ENCODE measurements around the gene FOXL1. TPM values are rescaled to one million over a fixed set of nuclear protein-coding genes. Genes with fewer than 3 reads are reported as not detected.

FOXL1 gene
- total and polyA plus RNA-seq, 9 of the 15 experiments (the other 6 are each of a cell fraction or from before 2014, with no cell fraction given), result not detected

DNA sequence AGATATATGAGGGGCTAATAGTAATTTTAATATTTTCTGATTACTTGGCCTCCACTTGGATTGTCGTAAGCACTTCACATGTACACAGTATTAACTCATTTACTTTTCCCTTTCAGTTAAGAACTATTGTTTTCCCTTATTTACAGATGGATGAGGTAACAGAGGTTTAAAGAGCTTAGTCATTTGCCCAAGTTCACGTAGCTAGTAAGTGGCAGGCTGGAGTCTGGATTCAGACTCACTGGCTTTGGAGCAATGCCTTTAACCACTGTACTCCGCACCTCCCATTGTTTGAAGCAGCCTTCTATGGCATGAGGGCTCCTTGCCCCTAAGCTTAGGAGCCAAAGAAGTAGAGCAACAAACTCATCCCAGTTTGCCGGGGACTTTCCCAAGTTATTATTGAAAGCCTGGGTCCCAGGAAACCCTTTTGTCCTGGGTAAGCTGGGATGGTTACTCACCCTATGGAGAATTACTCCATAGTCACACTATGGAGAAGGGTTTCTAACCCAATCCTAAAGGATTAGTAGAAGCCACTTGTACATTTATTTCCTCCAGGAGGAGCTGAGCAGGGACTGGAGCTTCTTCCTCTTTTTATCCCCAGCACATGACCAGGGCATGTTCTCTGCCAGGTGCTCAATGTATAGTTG is 12.3 kb downstream of the FOXL1 start:
- Histone ChIP-seq H3K4me1 (replicated peaks in 1 of 2; ENCODE audit: control insufficient read depth in 2 of 2, insufficient read depth in 2 of 2, low read length in 2 of 2) (no peaks in the 10 kb centered on the region), H2AFZ (ENCODE audit: low read depth, low read length) (no peak overlapping the region), H3K27ac (ENCODE audit: extremely low read depth, low read depth, low read length) (no peak overlapping the region), H3K9me3 (replicated peaks; ENCODE audit: control insufficient read depth, insufficient read depth, low read depth, low read length) (no peaks in the 10 kb centered on the region), H3K27me3 (ENCODE audit: control insufficient read depth in 2 of 2, insufficient read depth in 2 of 2, low read length in 2 of 2) (peaks cover 12 to 29% of the 10 kb centered on the region in 2 experiments), H3K4me2 (ENCODE audit: insufficient read depth, low read length) (no peak overlapping the region), H4K20me1 (replicated peaks; ENCODE audit: control insufficient read depth, insufficient read depth, low read length) (no peaks in the 10 kb centered on the region), H3K36me3 (ENCODE audit: control insufficient read depth, insufficient read depth, low read length) (no peaks in the 10 kb centered on the region), H3K9me1 (ENCODE audit: control insufficient read depth, insufficient read depth, low read length) (peaks cover 5% of the 10 kb centered on the region), H3K9ac (ENCODE audit: insufficient read depth in 1 of 2, low read depth in 2 of 2, low read length in 2 of 2) (no peak overlapping the region), H3K4me3 (no peak overlapping the region), H3K79me2 (ENCODE audit: control insufficient read depth, insufficient read depth, low read length) (no peaks in the 10 kb centered on the region)
- TF ChIP-seq PCBP1 (IDR thresholded peaks at IDR 0.05; ENCODE audit: low read depth, low read length, poor library complexity, severe bottlenecking), result no peak
- TF ChIP-seq, protein P1, sequence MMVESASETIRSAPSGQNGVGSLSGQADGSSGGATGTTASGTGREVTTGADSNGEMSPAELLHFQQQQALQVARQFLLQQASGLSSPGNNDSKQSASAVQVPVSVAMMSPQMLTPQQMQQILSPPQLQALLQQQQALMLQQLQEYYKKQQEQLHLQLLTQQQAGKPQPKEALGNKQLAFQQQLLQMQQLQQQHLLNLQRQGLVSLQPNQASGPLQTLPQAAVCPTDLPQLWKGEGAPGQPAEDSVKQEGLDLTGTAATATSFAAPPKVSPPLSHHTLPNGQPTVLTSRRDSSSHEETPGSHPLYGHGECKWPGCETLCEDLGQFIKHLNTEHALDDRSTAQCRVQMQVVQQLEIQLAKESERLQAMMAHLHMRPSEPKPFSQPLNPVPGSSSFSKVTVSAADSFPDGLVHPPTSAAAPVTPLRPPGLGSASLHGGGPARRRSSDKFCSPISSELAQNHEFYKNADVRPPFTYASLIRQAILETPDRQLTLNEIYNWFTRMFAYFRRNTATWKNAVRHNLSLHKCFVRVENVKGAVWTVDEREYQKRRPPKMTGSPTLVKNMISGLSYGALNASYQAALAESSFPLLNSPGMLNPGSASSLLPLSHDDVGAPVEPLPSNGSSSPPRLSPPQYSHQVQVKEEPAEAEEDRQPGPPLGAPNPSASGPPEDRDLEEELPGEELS (CRISPR knock-in tag; IDR thresholded peaks at IDR 0.05; ENCODE audit: borderline replicate concordance), result no peak
- no peak for TF ChIP-seq POLR2B (IDR thresholded peaks at IDR 0.05; ENCODE audit: low read depth, partially characterized antibody)
- no peak for TF ChIP-seq GATAD2B (IDR thresholded peaks at IDR 0.05; ENCODE audit: borderline replicate concordance)
- TF ChIP-seq ZNF184 (CRISPR knock-in tag; IDR thresholded peaks at IDR 0.05), result no peak
- no peak for TF ChIP-seq RBM14 (IDR thresholded peaks at IDR 0.05; ENCODE audit: borderline replicate concordance, insufficient read depth, low read depth, low read length)
- TF ChIP-seq, protein P2, sequence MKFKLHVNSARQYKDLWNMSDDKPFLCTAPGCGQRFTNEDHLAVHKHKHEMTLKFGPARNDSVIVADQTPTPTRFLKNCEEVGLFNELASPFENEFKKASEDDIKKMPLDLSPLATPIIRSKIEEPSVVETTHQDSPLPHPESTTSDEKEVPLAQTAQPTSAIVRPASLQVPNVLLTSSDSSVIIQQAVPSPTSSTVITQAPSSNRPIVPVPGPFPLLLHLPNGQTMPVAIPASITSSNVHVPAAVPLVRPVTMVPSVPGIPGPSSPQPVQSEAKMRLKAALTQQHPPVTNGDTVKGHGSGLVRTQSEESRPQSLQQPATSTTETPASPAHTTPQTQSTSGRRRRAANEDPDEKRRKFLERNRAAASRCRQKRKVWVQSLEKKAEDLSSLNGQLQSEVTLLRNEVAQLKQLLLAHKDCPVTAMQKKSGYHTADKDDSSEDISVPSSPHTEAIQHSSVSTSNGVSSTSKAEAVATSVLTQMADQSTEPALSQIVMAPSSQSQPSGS (CRISPR knock-in tag; IDR thresholded peaks at IDR 0.05), result no peak
- TF ChIP-seq RAD21 (CRISPR knock-in tag; conservative IDR thresholded peaks at IDR 0.05 in 1 of 2, IDR thresholded peaks at IDR 0.05 in 1 of 2), result no peak
- no peak for TF ChIP-seq HNRNPLL (IDR thresholded peaks at IDR 0.05; ENCODE audit: low read depth, low read length, poor library complexity, severe bottlenecking)
- no peak for TF ChIP-seq POU5F1 (IDR thresholded peaks at IDR 0.05; ENCODE audit: borderline replicate concordance, low read depth, low read length, partially characterized antibody)
- no peak for TF ChIP-seq ZNF140 (CRISPR knock-in tag; IDR thresholded peaks at IDR 0.05)
- TF ChIP-seq SNRNP70 (optimal IDR thresholded peaks at IDR 0.05; ENCODE audit: low read depth, low read length), result no peak
- 1% methylated on average over 4 of the region's 4 CpGs for WGBS (ENCODE audit: insufficient coverage, low coverage, missing lambda C conversion rate)
- DNase-seq (ENCODE audit: extremely low read depth in 1 of 4, low spot score in 3 of 4) (no peak), FAIRE-seq (no peak), ATAC-seq (no peak)
- in situ Hi-C loops (cut with MboI), result no loop called here
- CTCF ChIA-PET (ENCODE audit: low intra/inter-chr PET ratio), result no interaction called here
- BruUV-seq (replicated peaks), result no TSS peak
- intact Hi-C loops (cut with micrococcal nuclease), result no loop called here
- POLR2A ChIA-PET, result interaction anchor here (0.7 kb wide), 1 partner anchor 256 kb away, joined by 3 read pairs; no protein-coding TSS in a partner anchor

Measured in K562 (cell line).